Natural killer cell (primary cell): ENCODE measurements around the gene SPAG16. TPM values are rescaled to one million over a fixed set of nuclear protein-coding genes. Genes with fewer than 3 reads are reported as not detected.

ENCODE experiments used
- ATAC-seq, 3 donors: fragments of 150-1000 bp in 2 of 3; fragments of 200-7000 bp in 1 of 3; cut with Tn5 transposase; 1 replicate in 1 of 3; 2 replicates in 2 of 3; pipeline ENCODE4 v1.10.0; 2021; ENCODE audit warnings: mild to moderate bottlenecking in 2 of 3, moderate library complexity in 2 of 3
- DNase-seq, 2 donors: peaks; one replicate each; pipeline versions ENCODE4 v3.0.0 to v3.0.0-alpha.2; 2013 to 2021; ENCODE audit warnings: mixed read lengths in 1 of 2
- H3K27ac ChIP-seq: one replicate; pipeline ENCODE4 v1.5.1; 2013; ENCODE audit warnings: mild to moderate bottlenecking, low read length
- H3K27me3 ChIP-seq: one replicate; pipeline ENCODE4 v1.6.1; 2013; ENCODE audit warnings: low read length; ENCODE audit not compliant: control insufficient read depth, insufficient read depth
- H3K36me3 ChIP-seq: one replicate; pipeline ENCODE4 v1.6.1; 2013; ENCODE audit warnings: low read length; ENCODE audit not compliant: control insufficient read depth, insufficient read depth
- H3K4me1 ChIP-seq: one replicate; pipeline ENCODE4 v1.6.1; 2013; ENCODE audit warnings: low read length; ENCODE audit not compliant: control insufficient read depth, insufficient read depth
- H3K4me3 ChIP-seq: one replicate; pipeline ENCODE4 v1.5.1; 2013; ENCODE audit warnings: low read length
- H3K9me3 ChIP-seq: one replicate; pipeline ENCODE4 v1.6.1; 2013; ENCODE audit warnings: low read length; ENCODE audit not compliant: control insufficient read depth, insufficient read depth
- H3K27ac Mint-ChIP-seq, 2 donors: one replicate each; pipeline ENCODE4 v1.8.0; 2022; ENCODE audit warnings: mild to moderate bottlenecking in 2 of 2, mixed read lengths in 2 of 2, moderate library complexity in 1 of 2
- H3K27me3 Mint-ChIP-seq, 2 donors: one replicate each; pipeline ENCODE4 v1.8.0; 2022; ENCODE audit warnings: low read depth in 2 of 2, mixed read lengths in 2 of 2
- H3K36me3 Mint-ChIP-seq: one replicate; pipeline ENCODE4 v1.8.0; 2022; ENCODE audit warnings: mixed read lengths
- H3K4me1 Mint-ChIP-seq, 2 donors: one replicate each; pipeline ENCODE4 v1.8.0; 2022; ENCODE audit warnings: mixed read lengths in 2 of 2
- H3K4me3 Mint-ChIP-seq: one replicate; pipeline ENCODE4 v1.8.0; 2022; ENCODE audit warnings: mild to moderate bottlenecking, moderate library complexity, mixed read lengths
- H3K9me3 Mint-ChIP-seq, 2 donors: one replicate each; pipeline ENCODE4 v1.8.0; 2022; ENCODE audit warnings: mixed read lengths in 2 of 2
- CTCF ChIP-seq: fragments of 200-600 bp; IDR thresholded peaks from one replicate; pipeline ENCODE4 v1.8.0; 2022; ENCODE audit warnings: antibody characterized with exemption
- WGBS: methylation state at CpG from one replicate; pipeline ENCODE4 v1.1.7; 2013; ENCODE audit warnings: missing lambda C conversion rate; ENCODE audit not compliant: insufficient coverage; 5-methylcytosine and 5-hydroxymethylcytosine counted together
- intact Hi-C: fragments of 100-400 bp; cut with micrococcal nuclease; formaldehyde crosslinking; loops from one replicate; pipeline ENCODE4 v1.14.2; 2022
- total RNA-seq, 4 donors: library from RNA; stranded (reverse); fragments of 120-200 nt in 1 of 4; gene quantifications; one replicate each; pipeline versions ENCODE4 v1.2.3 to v1.2.4, GENCODE V29; 2013 to 2022

The SPAG16 gene
- total RNA-seq, 3 donors from 2014 or later (not counting 1 experiment from before 2014, with no cell fraction given): 3.5 to 5.8 (median 4.0) TPM

- no peaks in the 10 kb centered on the region for H3K4me1 Mint-ChIP-seq
- DNase-seq (no peak), ATAC-seq (no peak)
- Histone ChIP-seq H3K27me3 (no peaks in the 10 kb centered on the region), H3K4me3 (no peak overlapping the region), H3K4me1 (no peaks in the 10 kb centered on the region), H3K9me3 (no peaks in the 10 kb centered on the region), H3K36me3 (no peaks in the 10 kb centered on the region), H3K27ac (no peak overlapping the region)
- intact Hi-C loops: no loop called here
- H3K27ac Mint-ChIP-seq: no peak overlapping the region
- no CpG with 5 or more reads among the region's 3 CpGs for WGBS
- TF ChIP-seq CTCF: no peak
- H3K27me3 Mint-ChIP-seq: no peaks in the 10 kb centered on the region
- no peaks in the 10 kb centered on the region for H3K36me3 Mint-ChIP-seq
- H3K4me3 Mint-ChIP-seq: no peak overlapping the region
- peaks cover 6 to 21% of the 10 kb centered on the region in 2 donors for H3K9me3 Mint-ChIP-seq
Measured at GRCh38 chr2:214311931-214312749, 1027.9 kb downstream of the SPAG16 start.

GRCh38 chr2:214315324-214315723 is 1031.1 kb downstream of the SPAG16 start:
- no peaks in the 10 kb centered on the region for H3K27me3 Mint-ChIP-seq
- H3K27ac ChIP-seq: no peak overlapping the region
- no peaks in the 10 kb centered on the region for H3K4me1 ChIP-seq
- H3K27ac Mint-ChIP-seq: no peak overlapping the region
- TF ChIP-seq CTCF: no peak
- H3K4me3 ChIP-seq: no peak overlapping the region
- no peaks in the 10 kb centered on the region for H3K4me1 Mint-ChIP-seq
- no peaks in the 10 kb centered on the region for H3K36me3 Mint-ChIP-seq
- no peaks in the 10 kb centered on the region for H3K9me3 ChIP-seq
- DNase-seq: no peak
- peaks cover 10 to 14% of the 10 kb centered on the region in 2 donors for H3K9me3 Mint-ChIP-seq
- intact Hi-C loops: no loop called here
- no peaks in the 10 kb centered on the region for H3K27me3 ChIP-seq
- H3K4me3 Mint-ChIP-seq: no peak overlapping the region
- WGBS: 83% methylated on average over 2 of the region's 3 CpGs
- H3K36me3 ChIP-seq: no peaks in the 10 kb centered on the region
- ATAC-seq: no peak

GRCh38 chr2:214320211-214320610 is 1035.9 kb downstream of the SPAG16 start:
- H3K4me3 ChIP-seq: no peak overlapping the region
- DNase-seq (no peak), ATAC-seq (no peak)
- H3K4me1 ChIP-seq: no peaks in the 10 kb centered on the region
- no peaks in the 10 kb centered on the region for H3K36me3 ChIP-seq
- no peaks in the 10 kb centered on the region for H3K9me3 ChIP-seq
- TF ChIP-seq CTCF: no peak
- intact Hi-C loops: no loop called here
- H3K9me3 Mint-ChIP-seq: peaks cover 11 to 13% of the 10 kb centered on the region in 2 donors
- H3K4me1 Mint-ChIP-seq: no peaks in the 10 kb centered on the region
- H3K27me3 Mint-ChIP-seq: no peaks in the 10 kb centered on the region
- H3K36me3 Mint-ChIP-seq: no peaks in the 10 kb centered on the region
- no peak overlapping the region for H3K27ac ChIP-seq
- no peak overlapping the region for H3K27ac Mint-ChIP-seq
- no peak overlapping the region for H3K4me3 Mint-ChIP-seq
- H3K27me3 ChIP-seq: no peaks in the 10 kb centered on the region

- no peaks in the 10 kb centered on the region for H3K4me1 Mint-ChIP-seq
- no peak overlapping the region for H3K4me3 Mint-ChIP-seq
- ATAC-seq (no peak), DNase-seq (no peak)
- no peaks in the 10 kb centered on the region for H3K4me1 ChIP-seq
- intact Hi-C loops: no loop called here
- H3K9me3 ChIP-seq: no peaks in the 10 kb centered on the region
- H3K9me3 Mint-ChIP-seq: peaks cover 14 to 16% of the 10 kb centered on the region in 2 donors
- no peaks in the 10 kb centered on the region for H3K36me3 ChIP-seq
- no peaks in the 10 kb centered on the region for H3K27me3 Mint-ChIP-seq
- H3K4me3 ChIP-seq: no peak overlapping the region
- no peak overlapping the region for H3K27ac Mint-ChIP-seq
- H3K36me3 Mint-ChIP-seq: no peaks in the 10 kb centered on the region
- no peaks in the 10 kb centered on the region for H3K27me3 ChIP-seq
- no peak overlapping the region for H3K27ac ChIP-seq
- TF ChIP-seq CTCF: no peak
- 87% methylated on average over 3 of the region's 3 CpGs for WGBS
Measured at GRCh38 chr2:214322662-214323061, 1038.4 kb downstream of the SPAG16 start.
